MV-4-11 (cell line): ENCODE results near the gene CCDC66.

Source experiments
- DNase-seq: peaks from one replicate; lab custom pipeline; 2025; lab: John Stamatoyannopoulos, UW

The CCDC66 gene

GRCh38 chr3:56622381-56622780 is 65.4 kb downstream of the CCDC66 start:
- no peak for DNase-seq

- no peak for DNase-seq
Measured at GRCh38 chr3:56624725-56625124, 67.8 kb downstream of the CCDC66 start.

GRCh38 chr3:56629047-56629446 is 72.1 kb downstream of the CCDC66 start:
- no peak for DNase-seq

GRCh38 chr3:56629451-56629850 is 72.5 kb downstream of the CCDC66 start:
- no peak for DNase-seq

GRCh38 chr3:56630966-56631365 is 74.0 kb downstream of the CCDC66 start:
- DNase-seq = no peak

GRCh38 chr3:56633181-56633580 is 76.2 kb downstream of the CCDC66 start:
- DNase-seq = no peak

GRCh38 chr3:56633602-56634535 is 76.9 kb downstream of the CCDC66 start:
- no peak for DNase-seq

- no peak for DNase-seq
Measured at GRCh38 chr3:56645407-56645806, 88.4 kb downstream of the CCDC66 start.

- DNase-seq = no peak
Measured at GRCh38 chr3:56654460-56654859, 97.5 kb downstream of the CCDC66 start.

- DNase-seq = no peak
Measured at GRCh38 chr3:56655709-56656108, 98.7 kb downstream of the CCDC66 start.

GRCh38 chr3:56664823-56665222 is 107.8 kb downstream of the CCDC66 start:
- no peak for DNase-seq

- DNase-seq = no peak
Measured at GRCh38 chr3:56667973-56668579, 111.1 kb downstream of the CCDC66 start.
